Keratinocyte (primary cell): ENCODE data around the gene RASL12.

Experiments
- CTCF ChIP-seq, 3 experiments: IDR thresholded peaks in 1 of 3; conservative IDR thresholded peaks in 1 of 3; optimal IDR thresholded peaks in 1 of 3; 2 replicates in 2 of 3; 3 replicates in 1 of 3; pipeline versions ENCODE3 to v1.5.1; 2011; ENCODE audit warnings: low read length in 3 of 3, mild to moderate bottlenecking in 3 of 3, moderate library complexity in 2 of 3, control low read depth in 1 of 3, inconsistent platforms in 1 of 3; ENCODE audit not compliant: insufficient read depth in 2 of 3; ENCODE audit errors: extremely low read depth in 1 of 3
- EZH2 ChIP-seq: IDR thresholded peaks from one replicate; pipeline ENCODE4 v1.6.1; 2012; ENCODE audit warnings: inconsistent platforms, mild to moderate bottlenecking, low read length, moderate library complexity

GRCh38 chr15:65052956-65053355 lies 14.8 kb downstream of the RASL12 start:
- TF ChIP-seq CTCF (optimal IDR thresholded peaks at IDR 0.05 in 1 of 3, IDR thresholded peaks at IDR 0.05 in 1 of 3, conservative IDR thresholded peaks at IDR 0.05 in 1 of 3; ENCODE audit: extremely low read depth in 1 of 3, insufficient read depth in 2 of 3, low read length in 3 of 3): no peak
- TF ChIP-seq EZH2: no peak
